ENCODE results near the gene SLC39A7. TPM values are rescaled to one million over a fixed set of nuclear protein-coding genes. Genes with fewer than 3 reads are reported as not detected.

The SLC39A7 gene, protein sequence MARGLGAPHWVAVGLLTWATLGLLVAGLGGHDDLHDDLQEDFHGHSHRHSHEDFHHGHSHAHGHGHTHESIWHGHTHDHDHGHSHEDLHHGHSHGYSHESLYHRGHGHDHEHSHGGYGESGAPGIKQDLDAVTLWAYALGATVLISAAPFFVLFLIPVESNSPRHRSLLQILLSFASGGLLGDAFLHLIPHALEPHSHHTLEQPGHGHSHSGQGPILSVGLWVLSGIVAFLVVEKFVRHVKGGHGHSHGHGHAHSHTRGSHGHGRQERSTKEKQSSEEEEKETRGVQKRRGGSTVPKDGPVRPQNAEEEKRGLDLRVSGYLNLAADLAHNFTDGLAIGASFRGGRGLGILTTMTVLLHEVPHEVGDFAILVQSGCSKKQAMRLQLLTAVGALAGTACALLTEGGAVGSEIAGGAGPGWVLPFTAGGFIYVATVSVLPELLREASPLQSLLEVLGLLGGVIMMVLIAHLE
- total RNA-seq (2014; rRNA removed; shearing (Covaris generic)) = 140 and 234 TPM in 2 replicates

DNA sequence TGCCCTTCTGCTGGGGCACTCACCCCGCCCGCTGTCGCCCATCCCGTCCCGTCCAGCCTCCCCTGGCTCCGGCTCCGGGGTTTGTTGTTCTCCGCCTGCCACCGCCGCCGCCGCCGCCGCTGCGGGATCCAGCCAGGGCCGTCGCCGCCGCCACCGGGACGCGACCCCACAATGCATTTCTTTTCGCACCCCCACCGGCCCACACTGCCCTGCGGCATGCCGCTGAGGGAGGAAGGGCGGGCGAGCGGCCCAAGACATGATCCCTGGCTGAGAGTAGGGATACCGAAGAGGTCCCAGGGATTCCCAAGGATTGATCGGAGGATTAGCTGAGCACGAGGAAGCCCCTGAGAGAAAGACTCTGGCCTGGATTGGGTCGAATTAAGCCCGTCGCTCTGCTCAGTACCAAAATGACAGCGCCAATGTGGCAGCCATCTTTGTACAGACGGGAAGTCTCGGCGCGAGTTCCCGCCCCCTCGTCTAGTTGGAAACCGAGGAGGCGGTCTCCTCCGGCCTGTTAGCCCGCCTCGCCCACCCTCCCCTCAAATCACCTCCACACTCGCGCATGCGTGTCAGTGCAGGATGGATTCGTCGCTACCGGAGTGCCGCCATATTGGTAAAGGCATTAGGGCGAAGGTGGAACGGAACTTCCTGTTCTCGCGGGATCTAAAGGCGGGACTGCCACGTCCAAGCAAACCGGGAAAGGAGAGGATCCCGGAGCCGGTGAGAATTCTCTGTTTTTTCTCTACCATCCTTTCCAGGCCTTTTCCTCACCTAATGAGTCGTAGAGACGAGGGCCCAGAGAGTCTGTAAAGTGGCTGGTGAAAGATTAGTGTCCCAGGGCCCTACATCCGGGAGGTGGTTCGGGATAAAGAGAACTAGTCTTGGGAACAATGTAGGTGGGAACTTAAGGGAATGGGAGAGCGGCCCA lies at the start of gene SLC39A7, which contains the start of gene RXRB:
SLC39A7 (plus strand) TSS at position 649 of the 928 bp plus-strand sequence. CDS start 379 bp downstream, outside the sequence.
RXRB (minus strand) TSS at position 447 of the 928 bp plus-strand sequence; CDS start at position 258, 189 bp downstream.
- peak; percentile 100 for DNase-seq (ENCODE audit: low read depth)

DNA sequence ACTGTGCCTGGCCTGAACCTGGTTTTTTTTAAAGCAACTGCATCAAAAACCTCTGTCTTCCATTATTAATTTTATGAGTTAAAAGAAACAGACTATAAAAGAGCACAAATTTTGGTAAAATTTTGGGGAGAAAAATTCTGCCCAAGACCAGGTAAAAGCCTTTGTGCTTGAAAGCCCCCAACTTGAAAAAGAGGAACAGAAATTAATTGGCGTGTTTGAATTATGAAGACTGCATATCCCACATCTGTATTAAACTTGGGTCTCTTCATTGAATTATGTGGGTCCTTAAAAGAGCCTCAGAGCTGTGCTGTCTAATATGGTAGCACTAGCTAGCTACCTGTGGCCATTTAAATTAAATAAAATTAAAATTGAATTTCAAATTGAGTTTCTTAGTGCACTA lies 49.6 kb upstream of the SLC39A7 start:
- DNase-seq (ENCODE audit: low read depth) = no peak

DNA sequence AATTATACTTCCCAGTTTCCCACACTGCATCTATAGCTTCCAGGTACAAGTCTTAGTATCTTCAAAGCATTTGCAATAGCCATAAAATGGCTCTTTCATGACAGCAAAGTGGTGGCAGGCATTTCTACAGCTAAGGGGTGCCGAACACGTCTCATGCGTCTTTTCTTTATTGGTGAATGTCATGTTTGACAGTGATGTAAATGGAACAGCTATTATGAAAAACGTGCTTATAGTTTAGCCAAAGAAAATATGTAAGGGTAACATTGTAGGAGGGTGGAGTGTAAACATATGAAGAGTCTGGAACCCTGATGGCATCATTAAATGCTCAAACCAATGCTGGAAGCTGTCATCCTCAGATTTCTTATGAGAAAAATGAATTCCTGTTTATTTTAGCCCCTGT lies 46.3 kb upstream of the SLC39A7 start:
- no peak for DNase-seq (ENCODE audit: low read depth)

DNA sequence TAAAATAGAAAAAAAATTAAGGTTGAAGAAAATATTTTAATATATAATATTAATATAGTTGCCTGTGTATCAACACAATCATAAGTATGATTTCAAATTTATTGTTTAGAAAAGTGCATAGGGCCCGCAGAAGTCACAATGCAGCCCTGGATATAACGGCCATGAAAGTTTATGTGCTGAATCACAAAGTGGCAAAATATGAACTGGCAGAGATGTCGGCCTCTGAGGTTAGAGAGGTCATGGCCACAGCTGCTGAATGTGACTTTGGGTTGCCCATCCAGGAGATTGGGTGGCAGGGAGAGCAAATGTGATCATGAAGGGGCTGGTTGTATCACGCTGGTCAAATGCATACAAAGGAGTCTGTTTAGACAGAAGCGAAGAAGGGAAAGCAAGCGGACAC lies 44.1 kb upstream of the SLC39A7 start:
- DNase-seq (ENCODE audit: low read depth) = no peak

DNA sequence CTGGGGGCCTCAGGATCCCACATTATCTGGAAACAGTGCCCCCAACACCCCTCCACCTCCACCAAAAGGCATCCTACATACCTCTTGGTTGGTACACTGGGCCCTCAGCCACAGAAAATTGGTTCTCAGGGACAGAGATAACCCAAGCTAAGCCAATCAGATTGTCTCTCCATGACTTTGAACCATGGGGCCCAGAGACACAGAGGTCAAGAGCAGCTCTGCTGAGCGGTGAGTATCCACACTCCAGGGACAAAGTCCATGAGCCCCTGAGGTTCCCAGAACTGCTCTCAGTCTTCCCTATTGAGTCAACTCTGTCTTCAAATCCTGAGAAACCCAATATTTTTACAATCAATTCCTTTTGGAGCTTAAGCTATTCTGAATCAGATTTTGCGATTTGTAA lies 43.7 kb upstream of the SLC39A7 start:
- DNase-seq (ENCODE audit: low read depth) = no peak

DNA sequence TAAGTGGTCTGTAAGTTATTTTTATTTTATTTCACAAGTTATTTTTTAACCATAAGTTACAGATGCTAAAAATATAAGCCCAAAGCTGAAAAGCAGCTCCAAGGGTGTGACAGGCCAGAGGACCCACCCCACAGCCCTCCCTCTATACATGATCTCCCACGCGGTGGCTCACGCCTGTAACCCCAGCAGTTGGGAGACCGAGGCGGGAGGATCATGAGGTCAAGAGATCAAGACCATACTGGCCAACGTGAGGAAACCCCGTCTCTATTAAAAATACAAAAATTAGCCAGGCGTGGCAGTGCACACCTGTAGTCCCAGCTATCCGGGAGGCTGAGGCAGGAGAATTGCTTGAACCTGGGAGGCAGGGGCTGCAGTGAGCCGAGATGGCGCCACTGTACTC lies 40.6 kb upstream of the SLC39A7 start:
- DNase-seq (ENCODE audit: low read depth) = no peak

DNA sequence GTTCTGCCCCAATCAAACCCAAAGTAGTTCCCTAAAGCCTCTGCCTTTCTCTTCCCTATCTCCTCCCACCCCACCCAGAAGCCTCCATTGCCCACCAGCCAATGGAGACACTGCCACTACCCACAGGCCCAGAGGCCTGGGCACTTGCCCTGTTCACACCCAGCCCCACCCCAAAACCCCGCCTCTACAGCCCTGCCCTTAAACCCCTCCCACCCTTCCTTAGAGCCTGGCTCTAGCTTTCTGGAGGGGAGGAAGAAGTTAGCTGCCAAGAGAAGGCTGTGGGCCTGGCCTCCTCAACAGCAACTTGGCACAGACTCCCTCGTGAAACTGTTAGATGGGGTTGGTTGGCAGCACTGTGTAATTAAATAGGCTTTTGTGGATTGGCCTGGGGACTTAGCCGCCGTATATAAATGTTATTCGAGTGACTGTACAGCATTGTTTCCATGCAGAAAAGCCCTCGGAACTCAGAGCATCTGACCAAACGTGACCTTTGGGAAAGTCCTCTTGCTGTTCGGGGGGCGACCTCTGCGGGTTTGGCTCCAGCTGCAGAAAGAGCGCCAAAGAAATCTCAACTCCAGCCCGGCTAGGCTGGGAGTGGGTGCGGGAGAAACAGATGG lies 39.8 kb upstream of the SLC39A7 start:
- peak; percentile 99 for DNase-seq (ENCODE audit: low read depth)

DNA sequence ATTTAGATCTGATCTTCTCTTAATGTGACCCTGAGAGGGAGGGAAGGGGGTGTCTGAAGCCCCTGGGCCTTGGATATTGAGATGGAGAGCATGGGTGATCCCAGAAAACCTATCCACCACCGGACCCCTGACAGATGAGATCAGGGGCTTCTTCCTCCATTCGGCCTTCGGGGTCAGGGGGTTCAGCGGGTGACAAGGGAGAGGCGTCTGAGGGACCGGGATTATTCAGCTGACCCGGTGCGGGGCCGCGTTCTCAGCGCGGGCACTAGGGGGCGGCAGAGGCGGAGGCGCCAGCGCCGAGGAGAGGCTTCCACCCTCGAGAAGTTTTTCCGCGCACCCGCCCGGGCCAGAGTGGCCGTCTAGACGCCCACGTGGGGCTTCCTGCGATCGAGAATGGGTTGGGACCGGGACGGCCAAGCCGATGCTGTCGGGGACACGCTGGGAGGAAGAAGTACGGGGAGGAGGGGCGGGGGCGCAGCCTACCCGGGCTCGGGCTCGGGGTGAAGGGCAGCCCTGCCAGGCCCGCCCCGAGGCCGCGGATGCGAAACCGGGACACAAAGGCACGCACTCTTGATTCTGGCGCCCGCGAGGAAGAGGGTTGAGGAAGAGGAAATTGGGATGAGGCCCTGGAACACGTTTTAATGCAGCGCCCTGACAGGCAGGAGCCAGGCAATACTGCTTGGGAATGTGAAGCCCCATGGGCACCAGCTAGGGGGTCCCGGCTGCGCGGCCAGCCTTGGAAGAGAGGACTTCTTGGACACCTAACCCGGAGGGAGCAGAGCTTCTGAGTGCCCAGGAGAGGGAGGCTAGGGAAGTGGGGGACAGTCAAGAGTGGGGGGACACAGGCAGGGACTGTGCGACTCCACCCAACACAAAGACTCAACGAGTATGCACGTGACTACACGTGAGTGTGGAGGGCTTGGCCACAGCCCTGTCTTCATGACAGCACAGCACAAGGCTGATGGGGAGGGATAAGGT lies 39.0 kb upstream of the SLC39A7 start:
- DNase-seq (ENCODE audit: low read depth) = peak; percentile 70

DNA sequence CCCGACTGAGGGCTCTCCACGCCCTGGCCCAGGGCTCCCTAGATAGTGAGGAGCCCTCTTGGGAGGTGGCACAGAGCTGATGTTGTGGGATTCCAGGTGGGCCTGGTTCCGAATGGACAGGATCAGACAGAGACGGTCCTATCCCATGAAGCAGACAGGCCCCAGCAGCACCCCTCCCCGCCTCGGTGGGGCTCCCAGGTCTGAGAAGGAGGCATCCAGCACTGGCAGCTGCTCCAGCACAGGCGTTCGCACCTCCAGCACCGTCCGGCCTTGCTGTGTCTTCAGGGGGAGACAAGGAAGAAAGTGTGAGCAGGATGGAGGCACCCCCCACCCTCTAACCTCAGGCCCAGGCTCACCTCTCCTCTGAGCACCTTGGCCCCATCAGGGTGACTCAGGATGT lies 37.1 kb upstream of the SLC39A7 start:
- DNase-seq (ENCODE audit: low read depth) = no peak

DNA sequence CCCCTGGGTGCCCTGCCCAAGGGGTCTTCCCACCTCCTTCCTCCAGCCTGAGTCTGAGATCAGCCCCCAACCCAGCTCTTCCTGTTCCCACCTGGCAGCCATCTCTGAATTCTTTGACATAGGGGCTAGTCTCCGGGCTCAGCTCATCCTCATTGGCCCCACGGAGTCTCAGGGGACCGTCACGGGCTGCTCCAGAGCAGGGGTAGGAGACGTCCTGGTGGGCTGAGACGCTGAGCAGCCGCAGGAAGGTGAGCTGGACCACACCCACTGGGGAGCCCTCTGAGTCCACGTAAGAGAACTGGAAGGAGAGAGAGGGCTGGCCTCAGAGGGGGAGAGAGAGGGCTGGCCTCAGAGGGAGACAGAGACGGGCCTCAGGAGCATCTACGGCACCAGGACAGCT lies 36.5 kb upstream of the SLC39A7 start:
- no peak for DNase-seq (ENCODE audit: low read depth)

DNA sequence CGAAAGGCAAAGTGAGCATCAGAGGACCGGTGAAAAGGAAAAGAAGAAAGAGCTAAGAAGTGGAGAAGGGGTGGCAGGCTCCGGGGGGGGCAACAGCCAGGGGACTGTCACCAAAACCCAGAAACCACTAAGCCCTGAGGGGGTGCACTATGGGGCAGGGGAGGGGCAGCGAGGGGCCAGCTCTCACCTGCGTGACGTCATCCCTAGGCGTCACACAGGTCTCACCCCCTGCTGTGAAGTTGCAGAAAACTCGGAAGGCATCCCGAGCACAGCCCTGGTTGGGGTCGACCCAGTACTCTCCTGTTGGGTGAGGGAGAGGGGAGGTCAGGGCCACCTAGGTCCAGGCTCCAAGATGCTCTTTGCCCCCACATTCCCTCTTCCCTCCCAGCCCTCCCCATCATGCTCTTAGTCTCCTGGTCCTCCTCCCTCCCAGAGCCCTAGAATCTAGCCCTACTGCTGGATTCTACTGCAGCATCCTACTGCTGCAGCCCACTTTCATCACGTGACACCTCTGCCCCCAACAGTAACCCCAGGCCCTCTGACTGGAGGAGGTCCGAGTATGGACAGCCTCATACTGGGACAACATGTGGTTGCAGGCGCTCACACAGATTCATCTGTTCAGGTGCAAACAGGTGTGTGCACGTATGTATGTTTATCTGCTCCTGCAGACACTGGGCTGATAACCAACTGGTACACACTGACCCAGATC lies 35.8 kb upstream of the SLC39A7 start:
- DNase-seq (ENCODE audit: low read depth) = no peak

DNA sequence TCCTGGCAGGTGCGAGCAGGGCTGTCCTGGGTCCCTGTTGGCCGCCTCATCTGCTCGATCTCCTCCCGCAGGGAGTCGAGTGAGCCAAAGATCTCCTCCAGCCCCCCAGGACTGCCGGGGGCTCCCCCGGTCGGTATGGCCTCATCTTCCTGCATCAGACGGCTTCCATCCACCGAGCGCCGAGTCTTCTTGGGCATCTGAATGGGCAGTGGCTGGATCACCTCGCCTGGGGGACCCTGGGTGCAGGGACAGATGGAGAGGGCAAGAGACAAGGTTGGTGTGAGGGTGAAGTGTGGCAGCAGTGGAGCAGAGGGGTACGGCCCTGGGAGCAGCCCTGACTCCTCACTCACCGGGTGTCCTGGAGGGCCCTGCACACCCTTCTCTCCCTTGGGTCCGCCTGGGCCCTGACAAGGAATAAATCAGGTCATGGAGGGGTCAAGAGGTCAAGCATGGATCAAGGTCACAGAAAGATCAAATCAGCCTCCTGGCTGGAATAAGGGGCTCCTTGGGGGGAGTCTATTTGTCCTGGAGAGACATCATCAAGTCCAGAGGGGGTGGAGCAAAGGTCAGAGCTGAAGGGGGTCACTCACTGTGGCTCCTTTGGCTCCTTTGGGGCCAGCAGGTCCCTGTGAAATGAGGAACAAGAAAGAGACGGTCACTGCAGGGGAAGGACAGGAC lies 34.9 kb upstream of the SLC39A7 start:
- DNase-seq (ENCODE audit: low read depth) = no peak

DNA sequence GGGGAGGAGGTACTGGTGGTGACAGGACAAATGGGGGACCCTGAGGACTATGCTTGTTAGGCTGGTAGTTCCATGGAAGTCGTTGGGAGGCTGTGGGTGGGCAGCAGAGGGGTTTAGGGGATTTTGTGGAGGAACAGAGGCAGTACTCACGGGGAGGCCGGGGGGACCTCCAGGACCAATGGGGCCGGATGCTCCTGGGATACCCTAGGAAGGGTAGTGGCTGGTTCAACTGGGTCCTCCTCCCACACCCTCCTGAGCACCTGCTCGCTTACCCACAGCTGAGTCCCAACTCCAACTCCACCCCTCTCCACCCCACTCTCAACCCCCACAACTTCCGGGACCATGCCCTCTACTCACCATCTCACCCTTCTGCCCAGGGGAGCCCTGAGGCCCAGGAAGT lies 34.3 kb upstream of the SLC39A7 start:
- no peak for DNase-seq (ENCODE audit: low read depth)

DNA sequence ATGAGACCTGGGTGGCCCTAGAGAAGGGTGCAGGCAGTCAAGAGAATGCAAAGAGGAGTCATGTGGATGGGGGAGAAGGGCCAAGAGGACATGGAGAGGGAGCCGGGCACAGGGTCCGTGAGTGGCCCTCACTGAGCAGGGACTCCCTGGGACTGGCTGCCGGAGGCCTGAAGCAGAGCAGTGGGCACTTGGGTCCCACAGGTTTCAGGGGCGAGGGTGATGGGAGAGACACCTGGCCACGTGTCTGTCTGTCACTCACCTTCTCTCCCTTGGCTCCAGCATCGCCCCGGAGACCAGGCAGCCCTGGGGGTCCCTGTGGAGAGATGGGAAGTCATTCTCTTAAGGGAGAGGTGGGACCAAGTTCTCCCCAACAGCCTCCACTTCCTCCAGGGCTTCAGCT lies 33.9 kb upstream of the SLC39A7 start:
- DNase-seq (ENCODE audit: low read depth) = no peak

DNA sequence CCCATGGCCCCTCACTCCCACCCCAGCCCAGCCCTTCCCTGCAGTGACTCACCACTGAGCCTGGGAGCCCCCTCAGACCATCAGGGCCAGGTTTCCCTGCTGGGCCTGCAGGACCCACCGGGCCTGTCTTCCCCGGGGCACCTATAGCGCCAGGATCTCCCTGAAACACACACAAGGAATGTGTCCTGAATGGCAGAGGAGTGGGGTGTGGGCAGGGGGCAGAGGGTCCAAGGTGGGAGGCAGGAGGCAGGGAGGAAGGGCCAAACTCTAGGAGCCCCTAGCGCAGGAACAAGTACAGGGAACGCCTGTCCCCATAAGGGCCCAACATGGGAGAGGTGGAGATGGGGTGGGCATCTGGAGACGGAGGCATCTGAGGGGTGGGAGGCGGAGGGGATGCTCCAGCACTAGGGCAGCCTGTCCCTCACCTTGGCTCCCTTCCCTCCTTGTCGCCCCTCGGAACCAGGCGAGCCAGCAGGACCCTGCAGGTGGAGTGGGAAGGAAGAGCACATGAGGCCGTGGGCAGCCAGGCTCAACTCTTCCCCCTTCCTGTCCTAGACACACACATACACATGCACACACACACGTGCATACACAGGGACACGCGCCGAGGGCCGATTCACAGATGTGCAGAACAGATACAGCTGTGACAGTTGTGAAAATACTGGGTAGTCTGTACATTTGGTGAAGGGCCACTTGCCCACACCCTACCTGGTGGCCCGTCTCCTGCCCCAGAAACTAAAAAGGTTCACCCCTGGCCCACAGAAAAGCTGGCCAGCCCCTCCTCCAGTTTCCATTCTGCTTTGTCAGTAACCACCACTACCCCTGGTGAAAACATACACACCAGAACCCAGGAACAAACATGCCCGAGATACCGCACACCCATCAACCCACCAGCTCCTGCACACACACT lies 33.0 kb upstream of the SLC39A7 start:
- no peak for DNase-seq (ENCODE audit: low read depth)

DNA sequence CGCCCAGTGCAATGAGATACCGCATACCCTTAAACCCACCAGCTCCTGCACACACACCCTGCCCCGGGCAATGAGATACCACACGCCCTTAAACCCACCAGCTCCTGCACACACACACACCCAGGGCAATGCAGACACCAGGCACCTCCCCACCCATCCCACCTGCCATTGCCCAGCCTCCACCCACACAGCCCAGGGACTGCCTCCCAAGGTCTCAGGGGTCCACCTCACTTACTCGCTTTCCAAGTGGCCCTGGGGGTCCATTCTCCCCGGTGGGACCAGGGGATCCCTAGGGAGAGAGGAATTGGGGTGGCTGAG lies 32.4 kb upstream of the SLC39A7 start:
- DNase-seq (ENCODE audit: low read depth) = no peak

DNA sequence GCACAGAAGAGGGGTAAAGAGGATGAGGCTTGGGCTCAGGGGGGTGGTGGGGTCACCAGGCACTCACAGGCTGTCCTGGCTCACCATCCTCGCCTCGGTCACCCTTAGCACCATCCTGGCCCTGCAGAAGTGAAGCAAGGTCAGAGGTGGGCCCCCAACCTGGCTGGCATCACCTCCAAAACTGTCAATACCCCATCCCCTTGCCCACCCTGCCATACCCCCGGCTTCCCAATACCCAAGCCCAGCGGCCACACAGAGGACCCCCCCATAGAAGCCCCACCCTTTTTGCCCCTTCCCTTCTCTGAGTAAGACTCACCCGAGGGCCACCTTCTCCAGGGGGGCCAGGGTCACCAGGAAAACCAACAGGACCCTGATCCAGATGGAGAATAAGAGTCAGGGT lies 32.0 kb upstream of the SLC39A7 start:
- no peak for DNase-seq (ENCODE audit: low read depth)

DNA sequence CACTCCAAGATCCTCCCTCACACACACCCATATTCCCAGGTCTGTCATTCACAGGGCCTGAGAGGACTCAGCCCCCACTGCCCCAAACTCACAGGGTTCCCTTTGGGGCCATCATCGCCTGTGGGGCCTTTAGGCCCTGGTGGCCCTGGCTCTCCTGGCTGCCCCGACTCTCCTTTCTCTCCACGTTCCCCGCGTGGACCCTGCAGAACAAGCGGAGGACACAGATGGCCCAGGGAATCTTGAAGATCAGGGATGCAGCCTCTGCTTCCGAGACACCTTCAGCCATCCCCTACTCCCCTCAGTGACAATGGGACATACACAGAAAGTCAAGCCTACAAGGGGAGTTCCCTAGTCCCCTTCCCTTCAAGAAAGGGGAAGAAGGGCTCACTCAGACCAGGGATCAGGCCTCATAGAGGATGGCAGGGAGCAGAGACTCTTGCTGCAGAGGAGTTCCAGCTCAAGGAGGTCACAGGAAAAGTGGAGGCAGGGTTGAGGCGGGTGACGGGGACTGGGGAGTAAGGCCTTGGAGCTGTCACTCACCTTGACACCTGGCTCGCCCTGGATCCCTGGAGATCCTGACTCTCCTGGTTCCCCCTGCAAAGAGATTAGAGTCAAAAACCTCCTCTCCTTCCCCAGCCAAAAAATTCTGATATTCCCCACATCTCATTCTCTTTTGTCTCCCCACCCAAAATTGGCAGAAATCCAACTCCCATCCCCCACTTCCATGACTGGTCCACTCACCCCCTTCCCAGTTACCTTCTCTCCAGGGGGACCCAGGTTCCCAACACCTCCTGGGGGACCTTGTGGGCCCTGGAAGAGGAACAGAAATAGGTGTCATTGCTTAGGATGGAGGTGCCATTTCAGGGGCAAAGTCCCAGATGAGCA lies 31.1 kb upstream of the SLC39A7 start:
- DNase-seq (ENCODE audit: low read depth) = no peak

Measured in M059J (cell line).